Activated naive CD8-positive, alpha-beta T cell treated with anti-CD3 and anti-CD28 coated beads, Interleukin-2, amount 50 U/mL, for 16 hours (primary cell): ENCODE data around the gene C1orf210.

Source experiments
- DNase-seq: peaks from one replicate; pipeline ENCODE4 v3.0.0-alpha.2; 2020; ENCODE audit warnings: low read depth, low spot score

C1orf210 gene

GRCh38 chr1:43285269-43285990 is at the start of gene C1orf210:
Gene C1orf210, minus strand, starts transcription at chr1:43285581. Its CDS starts 2,311 bp downstream, at chr1:43283270.
- no peak for DNase-seq

DNA sequence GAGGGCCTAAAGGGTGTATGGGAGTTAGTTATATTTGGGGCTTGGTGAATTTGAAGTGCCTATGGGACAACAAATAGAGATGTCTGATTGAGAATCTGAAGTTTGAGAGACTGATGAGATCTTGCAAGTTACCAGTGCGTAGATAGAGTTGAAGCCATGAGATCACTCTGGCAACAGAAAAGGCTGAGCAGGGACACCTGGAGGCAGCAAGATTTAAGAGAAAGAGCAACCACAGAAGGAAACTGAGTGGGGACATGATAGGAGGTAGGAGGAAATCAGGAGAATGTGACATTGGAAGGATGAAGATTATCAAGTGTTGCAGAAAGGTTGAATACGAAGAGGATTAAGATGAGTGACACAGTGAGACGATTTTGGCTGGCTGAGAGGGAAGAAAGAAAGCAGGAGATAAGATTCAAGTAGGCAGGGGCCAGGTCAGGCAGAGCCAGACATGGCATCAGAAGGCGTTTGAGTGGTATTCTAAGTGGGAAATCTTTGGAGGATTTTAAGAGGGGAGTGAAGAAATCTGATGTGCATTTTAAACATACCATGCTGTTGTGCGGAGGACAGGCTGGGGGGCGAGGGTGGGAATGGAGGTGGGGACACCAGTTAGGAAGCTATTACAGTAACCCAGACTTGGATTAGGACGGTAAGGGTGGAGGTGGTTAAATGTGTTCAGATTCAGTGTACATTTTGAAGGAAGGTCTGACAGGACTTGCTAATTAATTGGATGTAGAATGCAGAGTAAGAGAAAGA is 49.2 kb upstream of the C1orf210 start:
- no peak for DNase-seq

DNA sequence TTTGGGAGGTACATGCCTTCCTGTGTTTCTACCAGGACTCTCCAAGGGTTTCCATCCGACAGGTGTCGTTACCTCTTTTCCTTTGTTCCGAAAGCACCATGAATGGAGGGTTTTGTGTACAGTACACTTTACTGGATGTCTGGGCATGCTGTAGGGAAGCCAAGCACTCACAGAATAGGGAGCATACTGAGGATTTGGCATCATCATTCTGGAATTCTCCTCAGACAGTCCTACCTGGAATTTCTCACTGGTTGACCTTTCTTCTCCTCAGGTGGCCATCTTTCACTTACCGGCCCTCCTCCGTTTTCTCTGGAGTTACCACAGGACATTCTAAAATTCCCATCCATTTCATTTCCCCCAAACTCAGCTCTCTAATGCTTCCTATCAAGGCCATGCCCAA is 46.3 kb upstream of the C1orf210 start:
- no peak for DNase-seq

- peak; percentile 23 for DNase-seq
These were observed 44.8 kb upstream of the C1orf210 start for GRCh38 chr1:43329995-43330751.

DNA sequence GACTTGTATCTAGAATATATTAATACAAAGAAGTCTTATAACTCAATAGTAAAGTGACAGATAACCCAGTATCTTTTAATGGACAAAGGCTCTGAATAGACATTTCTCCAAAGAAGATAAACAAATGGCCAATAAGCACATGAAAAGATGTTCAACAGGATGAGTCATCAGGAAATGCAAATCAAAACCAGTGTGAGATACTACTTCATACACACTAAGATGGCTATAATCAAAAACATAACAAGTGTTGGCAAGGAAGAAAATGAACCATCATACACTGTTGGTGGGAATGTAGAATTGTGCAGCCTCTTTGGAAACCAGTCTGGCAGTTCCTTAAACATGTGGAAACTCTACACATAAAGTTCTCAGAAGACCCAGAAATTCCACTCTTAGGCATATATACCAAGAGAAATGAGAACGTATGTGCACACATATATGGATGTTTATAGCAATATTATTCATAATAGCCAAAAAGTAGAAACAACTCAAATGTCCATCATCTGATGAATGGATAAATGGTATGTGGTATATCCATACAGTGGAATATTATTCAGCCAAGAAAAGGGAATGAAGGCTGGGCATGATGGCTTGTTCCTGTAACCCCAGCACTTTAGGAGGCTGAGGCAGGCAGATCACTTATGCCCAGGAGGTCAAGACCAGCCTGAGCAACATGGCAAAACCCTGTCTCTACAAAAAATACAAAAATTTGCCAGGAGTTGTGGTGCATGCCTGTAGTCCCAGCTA is 42.3 kb upstream of the C1orf210 start:
- DNase-seq = no peak

- no peak for DNase-seq
These were observed 40.0 kb upstream of the C1orf210 start for GRCh38 chr1:43325381-43325780.

DNA sequence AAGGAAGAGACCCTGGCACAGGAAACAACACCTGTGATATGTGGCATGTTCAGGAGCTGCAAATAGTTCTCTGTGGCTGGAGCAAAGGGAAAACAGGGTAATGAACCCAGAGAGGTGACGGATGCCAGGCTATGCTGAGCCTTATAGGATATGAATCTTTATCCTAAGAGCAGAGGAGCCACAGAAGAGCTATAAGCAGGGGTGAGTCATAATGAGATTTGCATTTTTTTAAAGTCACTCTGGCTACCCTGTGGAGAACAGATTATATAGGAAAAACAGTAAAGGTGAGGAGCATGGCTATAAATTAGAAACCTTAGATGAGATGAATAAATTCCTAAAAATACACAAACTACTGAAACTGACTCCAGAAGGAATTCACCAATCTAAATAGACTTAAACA is 39.4 kb upstream of the C1orf210 start:
- no peak for DNase-seq

DNA sequence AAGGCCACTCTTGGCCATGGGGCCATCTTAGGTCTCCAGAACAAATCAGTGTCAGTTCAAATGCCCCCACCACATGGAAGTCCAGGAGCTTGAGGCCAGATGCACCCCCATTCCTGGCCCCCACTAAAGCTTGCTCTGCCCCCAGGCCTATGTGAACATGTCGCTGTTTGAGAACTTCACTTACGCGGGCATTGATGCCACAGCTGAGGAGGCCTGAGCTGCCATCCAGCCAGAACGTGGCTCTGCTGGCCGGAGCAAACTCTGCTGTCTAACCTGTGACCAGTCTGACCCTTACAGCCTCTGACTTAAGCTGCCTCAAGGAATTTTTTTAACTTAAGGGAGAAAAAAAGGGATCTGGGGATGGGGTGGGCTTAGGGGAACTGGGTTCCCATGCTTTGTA is 37.1 kb upstream of the C1orf210 start:
- DNase-seq = no peak

DNA sequence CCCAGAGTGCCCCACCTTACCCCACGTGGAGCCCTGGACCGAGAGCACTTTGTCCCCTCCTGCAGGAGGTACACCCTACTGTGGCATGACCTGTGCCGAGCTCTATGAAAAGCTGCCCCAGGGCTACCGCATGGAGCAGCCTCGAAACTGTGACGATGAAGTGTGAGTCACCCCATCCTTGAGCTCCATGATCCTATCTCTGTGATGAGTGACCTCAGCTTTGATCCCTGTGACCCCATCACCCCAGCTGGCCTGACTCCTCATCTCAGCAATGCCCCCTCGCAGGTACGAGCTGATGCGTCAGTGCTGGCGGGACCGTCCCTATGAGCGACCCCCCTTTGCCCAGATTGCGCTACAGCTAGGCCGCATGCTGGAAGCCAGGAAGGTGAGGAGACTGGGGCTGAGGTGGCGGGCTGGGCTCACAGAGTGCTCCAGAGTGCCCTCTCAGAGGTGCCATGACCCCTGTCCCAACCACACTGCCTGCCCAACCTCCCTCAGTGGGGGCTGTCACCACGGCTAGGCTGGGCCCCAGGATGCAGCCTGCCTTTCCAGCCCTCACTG is 36.0 kb upstream of the C1orf210 start:
- DNase-seq = no peak

DNA sequence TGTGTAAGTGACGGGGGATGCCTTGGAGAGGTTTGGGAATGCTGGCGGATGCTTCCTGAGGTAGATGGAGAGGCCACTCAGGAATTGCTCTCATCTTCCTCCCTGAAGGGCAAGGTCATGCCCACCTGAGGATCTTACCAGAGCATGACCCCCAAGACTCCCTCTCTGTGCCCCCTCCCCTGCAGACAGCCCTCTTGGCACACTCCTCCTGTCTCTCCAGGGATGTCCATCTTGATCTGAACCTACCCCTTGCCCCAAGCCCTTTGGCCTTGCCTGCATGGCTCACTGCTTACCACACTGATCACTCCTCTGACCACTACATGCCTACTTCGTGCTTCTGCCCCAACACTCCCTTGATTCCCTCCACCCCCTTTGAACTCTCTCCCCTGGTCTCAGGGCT is 34.4 kb upstream of the C1orf210 start:
- DNase-seq = no peak

- no peak for DNase-seq
These were observed 33.9 kb upstream of the C1orf210 start for GRCh38 chr1:43319288-43319687.

DNA sequence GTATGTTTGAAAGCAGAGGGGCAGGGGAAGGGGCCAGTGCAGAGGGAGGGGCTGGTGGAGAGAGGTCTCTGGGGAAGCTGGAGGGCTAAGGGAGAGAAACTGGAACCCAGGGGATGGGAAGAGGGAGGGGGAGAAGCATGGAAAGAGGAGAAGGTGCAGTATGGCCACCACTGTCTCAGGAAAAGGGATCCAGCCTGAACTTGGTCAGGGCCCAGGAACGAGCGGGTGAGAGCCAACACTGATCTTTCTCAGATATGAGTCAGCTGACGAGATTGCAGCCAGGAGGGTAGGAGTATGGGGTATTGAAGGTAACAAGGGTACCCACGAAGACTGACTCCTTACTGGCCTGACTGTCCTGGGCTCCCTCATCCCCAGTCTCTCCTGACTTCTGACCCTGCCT is 33.5 kb upstream of the C1orf210 start:
- DNase-seq = no peak

DNA sequence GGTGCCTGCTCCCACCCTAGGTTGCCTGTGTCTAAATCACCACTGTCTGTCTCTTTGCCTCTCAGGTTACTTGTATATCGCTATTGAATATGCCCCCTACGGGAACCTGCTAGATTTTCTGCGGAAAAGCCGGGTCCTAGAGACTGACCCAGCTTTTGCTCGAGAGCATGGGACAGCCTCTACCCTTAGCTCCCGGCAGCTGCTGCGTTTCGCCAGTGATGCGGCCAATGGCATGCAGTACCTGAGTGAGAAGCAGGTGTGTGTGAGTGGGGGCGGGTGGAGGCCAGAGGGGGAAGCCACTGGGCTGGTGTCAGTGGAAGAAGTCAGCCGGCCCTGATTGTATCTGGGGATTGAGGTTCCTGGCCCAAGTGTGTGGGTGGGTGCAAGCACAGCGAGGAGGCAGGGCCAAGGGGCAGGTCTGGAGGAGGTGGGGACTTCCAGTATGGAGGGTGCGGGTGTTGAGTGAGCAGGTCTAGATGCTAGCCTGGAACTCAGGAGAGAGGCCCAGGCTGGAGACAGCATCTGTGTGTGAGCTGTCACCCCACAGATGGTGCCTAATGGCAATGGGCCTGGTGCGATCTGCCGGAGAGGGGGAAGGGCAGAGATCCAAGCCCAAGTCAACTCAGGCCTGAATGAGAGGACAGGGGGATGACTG is 32.6 kb upstream of the C1orf210 start:
- no peak for DNase-seq

DNA sequence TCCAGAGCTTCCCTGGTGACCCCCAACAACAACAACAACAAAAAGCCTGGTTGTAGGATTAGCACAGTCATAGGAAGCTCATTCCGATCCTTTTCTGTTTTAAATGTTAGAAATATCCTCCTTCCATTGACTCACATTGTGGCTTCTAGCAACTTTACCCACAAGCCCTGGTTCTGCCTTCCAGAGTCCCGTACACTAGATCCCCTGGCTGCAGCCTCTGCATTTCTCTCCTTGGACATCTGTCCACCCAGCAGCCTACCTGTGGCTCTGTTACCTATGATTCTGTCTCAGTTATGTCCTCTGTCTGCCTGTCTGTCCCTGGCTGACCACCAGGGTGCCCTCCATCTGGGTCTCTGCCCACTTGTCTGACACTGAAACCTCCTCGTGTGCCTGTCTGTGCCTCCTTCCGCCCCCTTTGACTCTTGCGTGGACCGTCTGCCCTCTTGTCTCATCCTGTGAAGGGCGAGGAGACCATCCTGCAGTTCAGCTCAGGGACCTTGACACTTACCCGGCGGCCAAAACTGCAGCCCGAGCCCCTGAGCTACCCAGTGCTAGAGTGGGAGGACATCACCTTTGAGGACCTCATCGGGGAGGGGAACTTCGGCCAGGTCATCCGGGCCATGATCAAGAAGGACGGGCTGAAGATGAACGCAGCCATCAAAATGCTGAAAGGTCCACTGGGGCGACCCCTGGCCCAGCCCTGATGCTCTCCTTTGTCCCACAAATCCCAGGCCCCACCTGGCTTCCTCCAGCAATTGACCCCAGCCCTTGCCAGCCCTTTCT is 31.5 kb upstream of the C1orf210 start:
- DNase-seq = no peak

GRCh38 chr1:43315963-43316737 is 30.8 kb upstream of the C1orf210 start:
- no peak for DNase-seq

- no peak for DNase-seq
These were observed 30.1 kb upstream of the C1orf210 start for GRCh38 chr1:43315481-43315880.

- DNase-seq = no peak
These were observed 28.9 kb upstream of the C1orf210 start for GRCh38 chr1:43314233-43314632.

GRCh38 chr1:43313771-43314170 is 28.4 kb upstream of the C1orf210 start:
- no peak for DNase-seq
